GM18873 (cell line): ENCODE measurements around the gene MKNK2.
"Not testable (repeated sequence)": the region's sequence is repeated elsewhere in the genome, so short reads cannot be mapped to it uniquely, and the experiment has no call there.

Source experiments
- ATAC-seq: cut with Tn5 transposase; IDR thresholded peaks from one replicate; pipeline ENCODE4 v1.9.1; 2021; ENCODE audit warnings: mild to moderate bottlenecking, moderate library complexity, moderate number of reproducible peaks; ENCODE audit not compliant: unreplicated experiment, low FRiP score

Gene MKNK2

DNA sequence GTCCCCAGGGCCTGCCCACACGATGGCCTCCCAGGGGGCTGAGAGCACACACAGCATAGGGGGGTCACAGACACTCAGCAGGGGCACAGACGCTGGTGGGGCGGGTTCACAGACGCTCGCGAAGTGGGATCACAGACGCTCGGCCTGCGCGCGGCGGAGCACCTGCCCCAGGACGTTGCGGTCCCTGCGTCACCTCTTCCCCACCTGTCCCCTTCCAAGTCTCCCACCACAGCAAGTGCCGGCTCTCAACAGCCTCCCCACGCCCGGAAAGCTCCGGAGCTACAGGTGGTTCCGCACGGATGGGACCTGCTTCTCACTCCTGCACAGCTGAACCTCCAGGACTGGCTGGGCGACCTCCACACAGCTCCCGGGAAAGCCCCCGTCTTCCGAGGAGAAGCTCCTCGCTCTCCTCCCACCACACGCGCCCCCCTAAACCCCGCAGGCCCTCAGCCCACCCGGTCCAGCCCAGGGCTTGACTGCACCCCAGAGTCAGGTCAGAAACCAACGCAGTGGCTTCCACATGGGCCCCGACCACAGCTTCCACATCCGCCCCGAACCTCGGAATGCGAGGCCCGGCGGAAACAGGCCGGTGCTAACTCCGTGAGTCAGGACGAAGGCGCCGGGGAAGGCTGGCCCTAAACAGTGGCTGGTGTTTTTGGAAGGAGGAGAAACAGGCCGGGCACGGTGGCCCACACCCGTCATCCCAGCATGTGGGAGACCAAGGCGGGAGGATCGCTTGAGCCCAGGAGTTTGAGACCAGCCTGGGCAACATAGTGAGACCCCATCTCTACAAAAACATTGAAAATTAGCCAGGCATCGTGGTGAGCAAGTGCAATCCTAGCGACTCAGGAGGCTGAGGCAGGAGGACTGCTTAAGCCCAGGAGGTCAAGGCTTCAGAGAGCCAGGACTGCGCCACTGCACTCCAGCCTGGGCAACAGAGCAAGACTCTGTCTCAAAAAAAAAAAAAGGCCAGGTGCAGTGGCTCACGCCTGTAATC, 52.0 kb downstream of the MKNK2 start:
- ATAC-seq, result no peak

DNA sequence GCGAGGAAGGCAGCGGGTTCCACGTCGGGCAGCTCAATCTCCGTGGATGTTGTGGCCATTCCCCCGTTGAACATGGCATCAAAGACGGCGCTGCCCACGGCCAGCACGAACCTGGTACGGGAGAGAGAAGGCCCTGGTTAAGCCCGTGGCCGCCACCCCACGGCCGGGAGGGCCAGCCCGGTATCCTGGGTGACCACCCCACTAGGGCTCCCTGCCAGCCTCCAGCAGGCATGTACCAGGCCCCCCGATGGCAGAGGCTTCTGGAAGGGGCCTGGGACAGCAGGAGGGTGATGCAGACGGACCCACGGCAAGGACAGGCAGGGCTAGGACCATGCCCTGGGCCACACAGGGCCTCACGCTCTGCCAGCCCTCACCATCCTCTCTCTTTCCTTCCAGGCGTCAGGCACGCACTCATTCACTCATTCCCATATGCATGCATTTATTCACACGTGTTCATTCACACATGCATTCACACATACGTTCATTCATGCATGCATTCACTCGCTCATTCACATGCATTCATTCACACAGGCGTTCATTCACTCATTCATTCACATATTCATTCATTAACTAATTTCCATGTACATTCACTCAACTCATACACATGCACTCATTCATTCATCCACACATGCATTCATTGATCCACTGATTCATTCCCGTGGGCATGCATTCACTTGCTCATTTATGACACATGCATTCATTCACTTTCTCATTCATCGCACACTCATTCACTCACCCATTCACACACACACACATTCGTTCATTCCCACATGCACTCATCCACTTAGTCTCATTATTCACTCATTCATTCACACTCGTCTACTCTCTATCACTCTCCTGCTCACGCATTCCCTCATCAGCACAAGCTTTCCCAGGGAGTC, 53.5 kb downstream of the MKNK2 start:
- no peak for ATAC-seq

DNA sequence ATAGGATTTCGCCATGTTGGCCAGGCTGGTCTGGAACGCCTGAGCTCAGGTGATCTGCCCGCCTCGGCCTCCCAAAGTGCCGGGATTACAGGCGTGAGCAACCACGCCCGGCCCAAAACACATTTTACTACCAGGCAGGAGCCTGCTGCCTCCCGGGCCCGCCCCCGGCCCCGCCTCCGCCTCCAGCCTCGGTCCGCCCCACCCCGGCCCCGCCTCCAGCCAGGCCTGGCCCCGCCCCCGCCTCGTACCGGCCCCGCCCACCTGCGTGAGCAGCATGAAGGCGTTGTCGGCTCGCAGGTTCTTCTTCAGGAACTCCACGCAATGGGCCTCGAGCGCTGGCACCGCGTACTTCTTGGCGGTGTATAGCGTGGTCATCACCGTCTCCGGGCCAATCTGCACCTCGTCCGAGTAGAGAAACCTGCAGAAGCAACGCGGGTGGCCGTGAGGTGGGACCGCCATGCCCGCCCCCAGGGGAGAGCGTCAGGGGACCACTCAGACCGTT, 58.2 kb downstream of the MKNK2 start:
- ATAC-seq, result no peak

DNA sequence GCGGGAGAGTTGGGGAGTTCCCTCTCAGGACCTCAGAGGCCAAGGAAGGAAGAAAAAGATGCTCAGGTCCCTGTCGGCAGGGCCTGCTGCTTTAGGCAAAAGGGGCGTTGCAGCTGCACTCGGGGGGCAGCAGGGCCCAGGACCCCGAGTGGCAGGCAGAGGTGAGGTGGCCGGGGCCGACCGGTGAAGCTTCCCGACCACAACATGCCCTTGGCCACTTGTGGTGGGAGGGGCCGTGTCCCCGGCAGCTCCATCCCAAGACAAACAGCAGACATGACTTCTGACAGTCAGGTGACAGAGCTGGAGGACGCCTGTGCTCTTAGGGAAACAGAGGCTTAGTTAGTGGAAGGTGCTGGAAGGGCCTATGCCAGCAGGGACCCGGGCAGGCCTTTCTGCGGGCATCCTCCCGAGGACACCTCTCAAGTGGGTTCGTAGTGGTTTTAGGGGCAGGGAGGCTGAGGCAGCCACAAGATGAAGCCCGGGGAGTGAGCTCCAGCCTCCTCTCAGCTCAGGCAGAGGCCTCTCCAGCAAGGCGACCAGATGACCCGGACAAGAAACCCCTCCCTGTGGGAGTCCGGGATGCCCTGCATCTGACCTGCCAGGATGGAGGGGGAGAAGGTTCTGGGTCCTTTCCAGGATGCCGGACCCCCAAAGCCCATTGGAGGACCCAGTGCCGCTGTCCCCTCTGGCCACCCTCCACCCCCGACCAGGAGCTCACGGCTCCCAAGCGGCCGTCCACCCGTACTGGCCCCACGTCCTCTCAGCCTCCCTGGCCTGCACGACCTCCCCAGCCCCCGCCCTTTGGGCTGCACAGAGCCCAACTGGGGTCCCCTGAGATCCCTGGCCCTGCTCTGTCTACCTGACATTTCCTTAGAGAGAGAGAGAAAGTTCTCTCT, 59.8 kb downstream of the MKNK2 start:
- ATAC-seq, result no peak

DNA sequence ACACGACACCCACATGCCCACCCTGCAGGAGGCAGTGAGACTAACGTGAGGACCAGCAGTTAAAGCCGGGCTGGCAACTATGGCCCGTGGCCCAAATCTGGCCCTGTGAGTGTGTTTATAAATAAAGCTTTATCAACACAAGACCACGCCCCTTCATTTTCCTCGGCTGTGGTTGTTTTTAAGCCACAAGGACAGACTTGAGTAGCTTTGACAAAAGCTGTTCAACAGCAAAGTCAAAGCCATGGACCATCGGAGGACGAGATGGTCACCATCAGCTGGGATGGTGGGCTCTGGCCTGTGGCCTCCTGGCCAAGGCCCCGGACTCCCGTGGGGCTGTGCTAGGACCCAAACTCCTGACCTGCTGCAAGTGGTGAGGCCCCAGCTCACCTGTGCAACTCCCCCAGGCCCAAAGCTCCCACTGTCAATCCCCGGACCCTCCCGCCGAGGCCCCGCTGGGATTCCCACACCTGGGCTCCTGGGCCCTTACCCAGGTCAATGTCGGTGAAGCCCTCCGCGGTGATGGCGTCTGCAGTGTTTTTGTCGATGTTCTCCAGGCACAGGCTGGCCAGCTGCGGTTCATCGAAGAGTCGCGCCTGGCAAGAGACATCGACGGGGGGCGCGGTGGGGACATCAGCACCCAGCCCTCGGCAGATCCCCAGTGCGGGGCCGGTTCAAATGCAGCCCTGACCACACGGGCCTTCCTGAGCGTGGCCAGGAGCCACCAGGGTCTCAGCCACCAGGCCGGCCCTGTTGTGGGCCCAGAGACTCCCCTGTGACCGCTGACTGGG, 60.6 kb downstream of the MKNK2 start:
- ATAC-seq, result no peak

DNA sequence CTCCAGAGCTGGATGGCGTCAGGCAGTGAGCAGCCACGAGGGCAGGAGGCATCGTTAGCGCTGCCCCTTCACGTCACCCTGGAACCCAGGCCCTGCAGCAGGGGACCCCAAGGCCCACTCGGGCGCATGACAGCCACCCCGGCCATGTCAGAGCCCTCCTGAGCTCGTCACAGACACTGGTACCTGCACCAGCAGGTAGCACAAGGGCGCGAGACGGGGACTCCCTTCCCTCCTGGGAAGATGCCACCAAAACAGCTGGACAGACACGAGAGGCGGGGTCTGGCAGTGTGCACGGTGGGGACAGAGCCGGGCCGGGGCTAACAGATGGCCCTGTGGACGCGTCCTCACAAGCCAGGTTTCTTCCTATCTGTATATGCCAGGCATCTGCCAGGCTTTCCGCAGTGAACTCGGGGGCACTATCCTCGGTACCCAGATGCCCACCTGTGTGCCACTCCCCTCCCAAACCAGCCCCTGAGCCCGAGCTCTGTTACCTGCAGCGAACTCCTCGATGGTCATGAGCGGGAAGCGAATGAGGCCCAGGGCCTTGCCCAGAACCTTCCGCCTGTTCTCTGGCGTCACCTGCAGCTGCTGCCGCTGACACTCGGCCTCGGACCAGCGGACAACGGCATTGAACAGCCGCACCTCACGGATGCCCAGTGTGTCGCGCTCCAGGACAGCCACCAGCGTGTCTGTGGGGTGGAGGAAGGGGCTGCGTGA, 61.4 kb downstream of the MKNK2 start:
- no peak for ATAC-seq

DNA sequence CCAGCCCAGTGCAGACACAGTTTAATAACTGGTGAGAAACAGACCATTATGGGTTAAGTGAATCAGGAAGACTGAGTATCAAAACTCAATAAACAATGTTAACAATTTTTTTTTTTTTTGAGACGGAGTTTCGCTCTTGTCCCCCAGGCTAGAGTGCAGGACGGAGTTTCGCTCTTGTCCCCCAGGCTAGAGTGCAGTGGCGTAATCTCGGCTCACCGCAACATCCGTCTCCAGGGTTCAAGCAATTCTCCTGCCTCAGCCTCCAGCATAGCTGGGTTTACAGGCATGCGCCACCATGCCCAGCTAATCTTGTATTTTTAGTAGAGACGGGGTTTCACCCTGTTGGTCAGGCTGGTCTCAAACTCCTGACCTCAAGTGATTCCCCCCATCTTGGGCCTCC, 62.6 kb downstream of the MKNK2 start:
- ATAC-seq, result not testable (repeated sequence)
